ENCODE data around the gene USP34.
A peak's percentile ranks its signal among the peaks of the same experiment; 100 is the strongest.
"Not testable (repeated sequence)": the region's sequence is repeated elsewhere in the genome, so short reads cannot be mapped to it uniquely, and the experiment has no call there.

Gene USP34

GRCh38 chr2:61463769-61464475 lies 7.0 kb downstream of the USP34 start:
- no peak for DNase-seq

GRCh38 chr2:61461404-61461803 lies 9.5 kb downstream of the USP34 start:
- no peak for DNase-seq

- DNase-seq, result no peak
Observed at GRCh38 chr2:61460163-61460562, 10.7 kb downstream of the USP34 start.

- no peak for DNase-seq
Observed at GRCh38 chr2:61456746-61457420, 14.0 kb downstream of the USP34 start.

GRCh38 chr2:61456070-61456745 lies 14.7 kb downstream of the USP34 start:
- DNase-seq, result no peak

GRCh38 chr2:61454972-61455371 lies 15.9 kb downstream of the USP34 start:
- DNase-seq, result not testable (repeated sequence)

GRCh38 chr2:61454383-61454782 lies 16.5 kb downstream of the USP34 start:
- DNase-seq, result no peak

GRCh38 chr2:61452392-61452791 lies 18.5 kb downstream of the USP34 start:
- no peak for DNase-seq

- DNase-seq, result no peak
Observed at GRCh38 chr2:61451178-61451577, 19.7 kb downstream of the USP34 start.

GRCh38 chr2:61450144-61450543 lies 20.7 kb downstream of the USP34 start:
- DNase-seq, result no peak

GRCh38 chr2:61448229-61448628 lies 22.7 kb downstream of the USP34 start:
- DNase-seq, result no peak

GRCh38 chr2:61446971-61447370 lies 23.9 kb downstream of the USP34 start:
- DNase-seq, result not testable (repeated sequence)

GRCh38 chr2:61443342-61444041 lies 27.4 kb downstream of the USP34 start:
- DNase-seq, result no peak

- DNase-seq, result no peak
Observed at GRCh38 chr2:61439241-61440002, 31.5 kb downstream of the USP34 start.

- no peak for DNase-seq
Observed at GRCh38 chr2:61438670-61439069, 32.2 kb downstream of the USP34 start.

GRCh38 chr2:61437170-61437569 lies 33.7 kb downstream of the USP34 start:
- no peak for DNase-seq

- no peak for DNase-seq
Observed at GRCh38 chr2:61436092-61436491, 34.8 kb downstream of the USP34 start.

- DNase-seq, result no peak
Observed at GRCh38 chr2:61435291-61435690, 35.6 kb downstream of the USP34 start.

GRCh38 chr2:61434314-61434713 lies 36.6 kb downstream of the USP34 start:
- DNase-seq, result peak; percentile 30

- no peak for DNase-seq
Observed at GRCh38 chr2:61433606-61434005, 37.3 kb downstream of the USP34 start.

- DNase-seq, result no peak
Observed at GRCh38 chr2:61432990-61433389, 37.9 kb downstream of the USP34 start.

- DNase-seq, result no peak
Observed at GRCh38 chr2:61431345-61431744, 39.5 kb downstream of the USP34 start.

All from femur (tissue), 1 donor.